C4-2B (cell line): ENCODE measurements around the gene RAB44.

Experiments used
- ZFX ChIP-seq: fragments of 450-650 bp; IDR thresholded peaks from 2 replicates; pipeline ENCODE4 v1.6.1; 2017
- TF ChIP-seq, protein P1 (sequence below): fragments of 450-650 bp; conservative IDR thresholded peaks from 2 replicates; pipeline ENCODE4 v1.5.1; 2017; ENCODE audit warnings: mild to moderate bottlenecking

DNA sequence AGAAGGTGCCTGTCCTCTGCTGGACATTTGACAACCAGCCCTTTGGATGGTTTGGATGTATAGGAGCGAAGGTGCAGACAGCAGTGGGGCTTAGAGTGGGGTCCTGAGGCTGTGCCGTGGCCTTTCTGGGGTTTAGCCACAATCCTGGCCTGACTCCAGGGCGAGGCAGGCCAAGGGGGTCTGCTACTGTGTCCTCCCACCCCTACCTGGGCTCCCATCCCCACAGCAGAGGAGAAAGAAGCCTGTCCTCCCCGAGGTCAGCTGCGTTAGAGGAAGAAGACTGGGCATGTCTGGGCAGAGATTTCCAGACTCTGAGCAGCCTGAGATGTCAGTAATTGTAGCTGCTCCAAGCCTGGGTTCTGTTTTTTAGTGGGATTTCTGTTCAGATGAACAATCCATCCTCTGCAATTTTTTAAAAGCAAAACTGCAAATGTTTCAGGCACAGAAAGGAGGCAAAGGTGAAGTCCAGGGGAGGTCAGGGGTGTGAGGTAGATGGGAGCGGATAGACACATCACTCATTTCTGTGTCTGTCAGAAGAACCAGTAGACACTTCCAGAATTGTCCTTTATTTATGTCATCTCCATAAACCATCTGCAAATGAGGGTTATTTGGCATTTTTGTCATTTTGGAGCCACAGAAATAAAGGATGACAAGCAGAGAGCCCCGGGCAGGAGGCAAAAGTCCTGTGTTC is 20.4 kb upstream of the RAB44 start:
- TF ChIP-seq, protein P1, sequence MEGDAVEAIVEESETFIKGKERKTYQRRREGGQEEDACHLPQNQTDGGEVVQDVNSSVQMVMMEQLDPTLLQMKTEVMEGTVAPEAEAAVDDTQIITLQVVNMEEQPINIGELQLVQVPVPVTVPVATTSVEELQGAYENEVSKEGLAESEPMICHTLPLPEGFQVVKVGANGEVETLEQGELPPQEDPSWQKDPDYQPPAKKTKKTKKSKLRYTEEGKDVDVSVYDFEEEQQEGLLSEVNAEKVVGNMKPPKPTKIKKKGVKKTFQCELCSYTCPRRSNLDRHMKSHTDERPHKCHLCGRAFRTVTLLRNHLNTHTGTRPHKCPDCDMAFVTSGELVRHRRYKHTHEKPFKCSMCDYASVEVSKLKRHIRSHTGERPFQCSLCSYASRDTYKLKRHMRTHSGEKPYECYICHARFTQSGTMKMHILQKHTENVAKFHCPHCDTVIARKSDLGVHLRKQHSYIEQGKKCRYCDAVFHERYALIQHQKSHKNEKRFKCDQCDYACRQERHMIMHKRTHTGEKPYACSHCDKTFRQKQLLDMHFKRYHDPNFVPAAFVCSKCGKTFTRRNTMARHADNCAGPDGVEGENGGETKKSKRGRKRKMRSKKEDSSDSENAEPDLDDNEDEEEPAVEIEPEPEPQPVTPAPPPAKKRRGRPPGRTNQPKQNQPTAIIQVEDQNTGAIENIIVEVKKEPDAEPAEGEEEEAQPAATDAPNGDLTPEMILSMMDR, result no peak
- no peak for TF ChIP-seq ZFX
